Mucosa of descending colon (tissue), 3 donors: ENCODE data around the gene ATRNL1. TPM values are rescaled to one million over a fixed set of nuclear protein-coding genes. Genes with fewer than 3 reads are reported as not detected.
"Not testable (repeated sequence)": the region's sequence is repeated elsewhere in the genome, so short reads cannot be mapped to it uniquely, and the experiment has no call there.

ENCODE experiments used
- ATAC-seq: fragments of 200-7000 bp; cut with Tn5 transposase; one replicate; pipeline ENCODE4 v1.9.1; 2020; ENCODE audit warnings: mild to moderate bottlenecking, moderate library complexity
- DNase-seq, 3 donors: peaks; one replicate each; pipeline ENCODE4 v3.0.0-alpha.2; 2020
- H3K36me3 ChIP-seq: fragments of 200-600 bp; one replicate; pipeline ENCODE4 v1.8.0; 2021; ENCODE audit warnings: low read depth, mild to moderate bottlenecking
- H3K4me1 ChIP-seq: fragments of 200-600 bp; one replicate; pipeline ENCODE4 v1.8.0; 2021; ENCODE audit warnings: low read depth, mild to moderate bottlenecking
- H3K4me3 ChIP-seq: fragments of 200-600 bp; one replicate; pipeline ENCODE4 v1.8.0; 2021; ENCODE audit warnings: mild to moderate bottlenecking
- H3K9me3 ChIP-seq: fragments of 200-600 bp; one replicate; pipeline ENCODE4 v1.8.0; 2021; ENCODE audit warnings: mild to moderate bottlenecking
- CTCF ChIP-seq: fragments of 200-600 bp; IDR thresholded peaks from one replicate; pipeline ENCODE4 v1.8.0; 2022; ENCODE audit warnings: antibody characterized with exemption, mild to moderate bottlenecking
- intact Hi-C, 2 donors: fragments of 100-400 bp; cut with DNase I in 1 of 2; cut with micrococcal nuclease in 1 of 2; formaldehyde crosslinking; loops; one replicate each; pipeline versions ENCODE4 v1.11.0 to v1.11.1; 2022; cut with DNase I, micrococcal nuclease
- total RNA-seq, 3 donors: library from RNA; stranded (reverse); fragmentation: NEBNext Ultra II Directional in 2 of 3; extraction: Animal tissue kit (Norgen Biotek cat#: 25700) in 2 of 3; gene quantifications; one replicate each; pipeline versions ENCODE4 v1.2.1 to v1.2.4, GENCODE V29; 2021 to 2023
- donor health status: DM: no; HTN: no; CAD: no; lungs with moderate emphysema.
- donor health status: DM: no; HTN: no; CAD: no.
- donor health status: DM: no; HTN: yes; CAD: no.

The ATRNL1 gene
- total RNA-seq, 3 donors from 2014 or later: 0.58 to 61.7 (median 1.8) TPM

- H3K36me3 ChIP-seq: no peaks in the 10 kb centered on the region
- peaks cover 42% of the 10 kb centered on the region for H3K9me3 ChIP-seq
- no peaks in the 10 kb centered on the region for H3K4me1 ChIP-seq
- ATAC-seq (no peak), DNase-seq (no peak)
- intact Hi-C loops: no loop called here
- no peak overlapping the region for H3K4me3 ChIP-seq
- no peak for TF ChIP-seq CTCF
These were observed 410.4 kb downstream of the ATRNL1 start for GRCh38 chr10:115503546-115503945.

GRCh38 chr10:115514895-115515294 is 421.7 kb downstream of the ATRNL1 start:
- H3K9me3 ChIP-seq: no peaks in the 10 kb centered on the region
- H3K4me3 ChIP-seq: no peak overlapping the region
- ATAC-seq: no peak
- no peak for DNase-seq
- intact Hi-C loops: no loop called here
- no peaks in the 10 kb centered on the region for H3K36me3 ChIP-seq
- no peak for TF ChIP-seq CTCF
- no peaks in the 10 kb centered on the region for H3K4me1 ChIP-seq

- no peak overlapping the region for H3K4me3 ChIP-seq
- ATAC-seq (no peak), DNase-seq (no peak)
- intact Hi-C loops: no loop called here
- no peaks in the 10 kb centered on the region for H3K4me1 ChIP-seq
- TF ChIP-seq CTCF: no peak
- no peaks in the 10 kb centered on the region for H3K36me3 ChIP-seq
- H3K9me3 ChIP-seq: peaks cover 13% of the 10 kb centered on the region
These were observed 432.0 kb downstream of the ATRNL1 start for GRCh38 chr10:115525141-115525540.

GRCh38 chr10:115527682-115528081 is 434.5 kb downstream of the ATRNL1 start:
- ATAC-seq, H3K4me1 ChIP-seq, intact Hi-C loops, H3K4me3 ChIP-seq, DNase-seq, H3K36me3 ChIP-seq: not testable (repeated sequence)
- peaks cover 13% of the 10 kb centered on the region for H3K9me3 ChIP-seq

GRCh38 chr10:115536401-115536800 is 443.2 kb downstream of the ATRNL1 start:
- intact Hi-C loops, H3K4me1 ChIP-seq, H3K9me3 ChIP-seq, H3K4me3 ChIP-seq, ATAC-seq, H3K36me3 ChIP-seq, DNase-seq: not testable (repeated sequence)

GRCh38 chr10:115539142-115539762 is 446.1 kb downstream of the ATRNL1 start:
- Histone ChIP-seq H3K4me3 (no peak overlapping the region), H3K9me3 (peaks cover 2% of the 10 kb centered on the region), H3K36me3 (no peaks in the 10 kb centered on the region), H3K4me1 (no peaks in the 10 kb centered on the region)
- DNase-seq: no peak
- TF ChIP-seq CTCF: no peak
- intact Hi-C loops: no loop called here
- no peak for ATAC-seq
